Activated CD4-positive, alpha-beta T cell treated with anti-CD3 and anti-CD28 coated beads, Interleukin-2, amount 50 U/mL, for 4 hours (primary cell): ENCODE data around the gene SPTBN4.
"Not testable (repeated sequence)": the region's sequence is repeated elsewhere in the genome, so short reads cannot be mapped to it uniquely, and the experiment has no call there.

Experiments used
- DNase-seq, 2 experiments: peaks; one replicate each; pipeline ENCODE4 v3.0.0-alpha.2; 2020

Gene SPTBN4

GRCh38 chr19:40533508-40533907 lies 66.7 kb downstream of the SPTBN4 start:
- DNase-seq, result no peak

DNA sequence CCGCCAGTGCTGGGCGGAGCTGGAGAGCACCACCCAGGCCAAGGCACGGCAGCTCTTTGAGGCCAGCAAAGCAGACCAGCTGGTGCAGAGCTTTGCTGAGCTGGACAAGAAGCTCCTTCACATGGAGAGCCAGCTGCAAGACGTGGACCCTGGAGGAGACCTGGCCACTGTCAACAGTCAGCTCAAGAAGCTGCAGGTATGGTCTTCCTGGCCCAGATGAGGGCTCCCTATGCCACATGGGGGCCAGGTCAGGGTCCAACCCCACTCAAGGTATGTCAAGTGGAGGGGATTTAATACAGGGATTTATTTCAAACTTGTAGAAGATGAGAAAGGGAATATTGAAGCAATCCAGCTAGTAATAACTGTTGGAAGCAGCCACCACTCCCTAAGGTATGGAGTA lies 67.3 kb downstream of the SPTBN4 start:
- no peak for DNase-seq

- no peak for DNase-seq
Measured at GRCh38 chr19:40539070-40539469, 72.3 kb downstream of the SPTBN4 start.

DNA sequence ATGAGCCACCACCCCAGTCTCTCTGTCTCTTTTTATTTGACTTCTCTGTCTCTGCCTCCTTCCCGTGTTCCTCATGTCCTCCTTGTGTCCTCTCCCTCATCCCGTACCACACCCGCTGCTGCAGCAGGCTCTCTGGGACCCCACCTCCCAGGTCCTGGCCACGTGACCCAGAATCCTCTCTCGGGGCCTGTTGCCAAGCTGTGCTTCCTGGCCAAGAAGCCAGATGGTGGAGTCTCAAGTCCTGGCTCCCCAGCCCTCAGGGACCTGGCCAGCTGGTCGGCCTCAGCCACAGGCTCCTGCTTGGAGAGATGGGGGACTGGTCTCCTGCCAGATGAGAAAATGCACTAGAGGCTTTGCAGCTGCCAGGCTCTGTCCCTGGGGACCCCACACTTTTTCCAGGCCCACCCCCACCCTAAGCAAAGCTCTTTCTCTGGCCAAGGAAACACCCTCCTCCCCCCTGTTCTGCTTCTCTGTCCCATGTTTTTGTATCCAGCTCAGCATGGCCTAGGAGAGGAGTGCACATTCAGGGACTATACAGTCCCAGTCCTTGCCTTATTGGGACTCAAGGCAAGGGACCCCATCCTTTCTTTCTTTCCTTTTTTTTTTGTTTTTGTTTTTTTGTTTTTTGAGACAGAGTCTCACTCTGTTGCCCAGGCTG lies 75.5 kb downstream of the SPTBN4 start:
- no peak for DNase-seq

DNA sequence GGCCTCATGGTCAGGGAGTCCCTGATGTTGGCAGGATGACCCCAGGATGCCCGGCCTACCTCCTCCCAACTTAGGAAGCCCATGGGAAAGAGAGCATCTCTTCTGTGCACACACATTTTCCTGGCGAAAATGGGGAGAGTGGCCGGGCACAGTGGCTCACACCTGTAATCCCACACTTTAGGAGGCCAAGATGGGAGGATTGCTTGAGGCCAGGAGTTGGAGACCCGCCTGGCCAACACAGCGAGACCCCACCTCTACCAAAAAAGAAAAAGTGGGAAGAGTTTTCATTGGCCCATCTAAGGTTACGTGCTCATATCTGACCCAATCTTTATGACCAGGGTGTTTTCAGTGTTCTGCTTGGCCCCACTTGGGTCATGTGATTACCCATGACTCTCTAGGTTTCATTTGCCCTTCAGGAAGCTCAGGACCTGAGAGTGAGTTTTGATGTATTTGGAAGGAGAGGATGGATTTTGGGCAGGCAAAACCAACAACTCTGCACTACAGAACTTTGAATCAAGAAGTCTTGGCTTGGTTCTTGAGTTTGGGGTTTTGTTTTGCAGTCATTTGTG lies 76.3 kb downstream of the SPTBN4 start:
- no peak for DNase-seq

- not testable (repeated sequence) for DNase-seq
Measured at GRCh38 chr19:40546153-40546841, 79.5 kb downstream of the SPTBN4 start.

DNA sequence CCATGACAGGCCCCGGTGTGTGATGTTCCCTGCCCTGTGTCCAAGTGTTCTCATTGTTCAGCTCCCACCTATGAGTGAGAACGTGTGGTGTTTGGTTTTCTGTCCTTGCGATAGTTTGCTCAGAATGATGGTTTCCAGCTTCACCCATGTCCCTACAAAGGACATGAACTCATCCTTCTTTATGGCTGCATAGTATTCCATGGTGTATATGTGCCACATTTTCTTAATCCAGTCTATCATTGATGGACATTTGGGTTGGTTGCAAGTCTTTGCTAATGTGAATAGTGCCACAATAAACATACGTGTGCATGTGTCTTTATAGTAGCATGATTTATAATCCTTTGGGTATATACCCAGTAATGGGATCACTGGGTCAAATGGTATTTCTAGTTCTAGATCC lies 80.4 kb downstream of the SPTBN4 start:
- not testable (repeated sequence) for DNase-seq

DNA sequence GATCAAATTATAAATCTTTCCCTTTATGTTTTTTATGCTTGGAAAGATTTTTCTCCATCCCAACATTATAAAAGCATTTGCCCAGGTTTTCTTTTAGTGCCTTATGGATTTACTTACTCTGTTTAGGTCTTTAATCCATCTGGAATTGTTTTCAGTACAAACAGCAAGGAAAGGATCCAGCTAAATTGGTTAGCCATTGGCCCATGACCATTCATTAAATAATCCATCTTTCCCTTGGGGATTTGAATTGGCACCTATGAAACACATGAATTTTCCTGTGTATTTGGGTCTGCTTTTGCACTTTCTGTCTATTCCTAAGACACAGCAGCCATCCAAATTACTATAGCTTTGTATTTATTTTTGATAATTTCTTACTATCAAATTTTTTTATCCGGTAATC lies 81.0 kb downstream of the SPTBN4 start:
- no peak for DNase-seq

GRCh38 chr19:40549007-40549708 lies 82.4 kb downstream of the SPTBN4 start:
- DNase-seq, result peak; percentile 71 to 72

GRCh38 chr19:40550951-40551350 lies 84.2 kb downstream of the SPTBN4 start:
- DNase-seq, result no peak

DNA sequence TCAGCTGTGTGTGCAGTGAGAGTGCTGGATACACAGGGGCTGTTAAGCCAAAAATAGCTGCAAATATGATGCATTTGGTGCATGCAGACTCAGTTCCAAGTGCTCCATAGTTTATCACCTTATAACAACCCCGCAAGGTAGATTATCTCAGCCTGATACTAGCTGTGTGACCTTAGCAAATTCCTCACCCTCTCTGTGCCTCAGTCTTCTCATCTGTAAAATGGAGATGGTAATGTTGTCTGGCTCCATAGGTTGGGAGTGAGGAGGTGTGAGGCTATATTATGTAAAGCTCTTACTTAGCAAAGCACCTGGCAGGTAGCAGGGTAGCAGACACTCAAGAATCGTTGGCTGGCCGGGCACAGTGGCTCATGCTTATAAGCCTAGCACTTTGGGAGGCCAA lies 86.0 kb downstream of the SPTBN4 start:
- DNase-seq, result no peak

DNA sequence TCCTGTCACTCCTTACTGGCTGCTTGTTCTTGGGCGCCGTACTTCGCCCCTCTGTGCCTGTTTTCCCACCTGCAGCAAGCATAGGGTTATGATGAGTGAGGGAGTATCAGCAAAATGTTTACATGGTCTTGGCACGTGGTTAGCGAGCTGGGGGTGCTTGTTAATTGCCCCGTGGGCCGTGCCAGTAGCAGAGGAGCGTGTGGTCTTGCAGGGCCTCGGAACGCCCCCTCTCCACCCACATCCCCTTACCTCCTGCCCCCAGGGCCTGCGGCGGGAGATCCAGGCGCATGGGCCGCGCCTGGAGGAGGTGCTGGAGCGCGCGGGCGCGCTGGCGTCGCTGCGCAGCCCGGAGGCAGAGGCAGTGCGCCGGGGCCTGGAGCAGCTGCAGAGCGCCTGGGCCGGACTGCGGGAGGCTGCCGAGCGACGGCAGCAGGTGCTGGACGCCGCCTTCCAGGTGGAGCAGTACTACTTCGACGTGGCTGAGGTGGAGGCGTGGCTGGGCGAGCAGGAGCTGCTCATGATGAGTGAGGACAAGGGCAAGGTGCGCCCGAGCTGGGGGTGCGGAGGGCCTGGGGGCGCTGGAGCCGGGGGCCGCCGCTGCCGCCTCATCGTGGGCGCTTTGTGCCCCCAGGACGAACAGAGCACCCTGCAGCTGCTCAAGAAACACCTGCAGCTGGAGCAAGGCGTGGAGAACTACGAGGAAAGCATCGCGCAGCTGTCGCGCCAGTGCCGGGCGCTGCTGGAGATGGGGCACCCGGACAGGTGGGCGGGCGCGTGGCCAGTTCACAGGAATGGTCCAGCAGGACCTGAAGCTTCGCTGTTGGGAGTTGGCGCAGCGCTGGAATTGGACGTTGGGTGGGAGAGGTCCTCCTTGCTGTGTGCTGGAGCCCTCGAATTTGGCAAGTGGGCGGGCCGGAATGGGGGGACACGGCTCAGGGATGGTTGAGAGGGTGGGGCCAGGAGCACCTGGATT lies 87.4 kb downstream of the SPTBN4 start:
- DNase-seq, result no peak

GRCh38 chr19:40555978-40556689 lies 89.3 kb downstream of the SPTBN4 start:
- DNase-seq, result no peak

- no peak for DNase-seq
Measured at GRCh38 chr19:40556953-40557530, 90.2 kb downstream of the SPTBN4 start.

DNA sequence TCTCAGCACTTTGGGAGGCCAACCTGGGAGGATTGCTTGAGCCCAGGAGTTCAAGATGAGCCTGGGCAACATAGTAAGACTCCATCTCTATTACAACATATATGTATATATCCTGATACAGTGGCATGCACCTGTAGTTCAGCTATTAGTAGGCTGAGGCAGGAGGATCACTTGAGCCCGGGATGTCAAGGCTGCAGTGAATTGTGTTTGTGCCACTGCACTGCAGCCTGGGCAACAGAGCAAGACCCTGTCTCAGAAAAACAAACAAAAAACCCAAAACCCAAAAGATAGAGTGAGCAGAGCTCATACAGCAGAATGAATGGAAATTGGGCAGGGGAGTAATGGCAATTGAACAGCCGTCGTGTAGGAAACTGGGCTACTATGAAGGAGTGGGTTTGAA lies 92.6 kb downstream of the SPTBN4 start:
- no peak for DNase-seq

DNA sequence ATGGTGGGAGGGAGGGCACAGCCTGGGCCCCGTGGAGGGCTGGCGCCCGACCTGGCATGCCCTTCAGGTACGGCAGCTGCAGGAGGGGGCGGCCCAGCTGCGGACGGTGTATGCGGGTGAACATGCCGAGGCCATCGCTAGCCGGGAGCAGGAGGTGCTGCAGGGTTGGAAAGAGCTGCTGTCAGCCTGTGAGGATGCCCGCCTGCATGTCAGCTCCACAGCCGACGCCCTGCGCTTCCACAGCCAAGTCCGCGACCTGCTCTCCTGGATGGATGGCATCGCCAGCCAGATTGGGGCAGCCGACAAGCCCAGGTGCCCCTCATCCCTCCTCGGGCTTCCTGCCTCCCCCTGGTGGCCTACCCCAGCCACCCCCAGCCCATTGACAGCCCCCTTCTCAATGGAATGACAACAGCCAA lies 93.3 kb downstream of the SPTBN4 start:
- no peak for DNase-seq

DNA sequence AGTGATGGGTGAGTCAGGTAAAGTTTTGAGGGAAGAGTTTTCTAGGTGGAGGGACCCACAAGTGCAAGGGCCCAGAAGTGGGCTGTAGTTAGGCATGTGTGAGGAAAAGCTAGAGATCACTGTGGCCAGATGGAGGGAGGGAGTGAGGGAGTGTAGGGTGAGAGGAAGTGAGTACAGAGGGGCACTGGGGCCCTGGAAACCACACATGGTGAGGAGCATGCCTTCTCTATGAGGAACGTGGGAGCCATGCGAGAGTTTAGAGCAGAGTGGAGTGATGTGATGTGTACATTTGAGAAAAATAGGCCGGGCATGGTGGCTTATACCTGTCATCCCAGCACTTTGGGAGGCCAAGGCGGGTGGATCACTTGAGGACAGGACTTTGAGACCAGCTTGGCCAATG lies 95.1 kb downstream of the SPTBN4 start:
- DNase-seq, result no peak

DNA sequence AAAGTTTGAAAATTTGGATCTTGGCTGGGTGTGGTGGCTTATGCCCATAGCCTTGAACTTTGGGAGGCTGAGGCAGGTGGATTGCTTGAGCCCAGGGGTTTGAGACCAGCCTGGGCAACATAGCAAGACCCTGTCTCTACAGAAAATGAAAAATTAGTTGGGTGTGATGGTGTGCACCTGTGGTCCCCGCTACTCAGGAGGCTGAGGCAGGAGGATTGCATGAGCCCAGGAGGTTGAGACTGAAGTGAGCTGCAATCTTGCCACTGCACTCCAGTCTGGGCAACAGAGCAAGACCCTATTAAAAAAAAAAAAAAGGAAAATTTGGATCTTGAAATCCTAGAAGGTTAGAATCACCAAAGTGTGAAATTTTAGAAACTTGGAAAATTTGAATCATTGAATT lies 97.7 kb downstream of the SPTBN4 start:
- DNase-seq, result not testable (repeated sequence)

DNA sequence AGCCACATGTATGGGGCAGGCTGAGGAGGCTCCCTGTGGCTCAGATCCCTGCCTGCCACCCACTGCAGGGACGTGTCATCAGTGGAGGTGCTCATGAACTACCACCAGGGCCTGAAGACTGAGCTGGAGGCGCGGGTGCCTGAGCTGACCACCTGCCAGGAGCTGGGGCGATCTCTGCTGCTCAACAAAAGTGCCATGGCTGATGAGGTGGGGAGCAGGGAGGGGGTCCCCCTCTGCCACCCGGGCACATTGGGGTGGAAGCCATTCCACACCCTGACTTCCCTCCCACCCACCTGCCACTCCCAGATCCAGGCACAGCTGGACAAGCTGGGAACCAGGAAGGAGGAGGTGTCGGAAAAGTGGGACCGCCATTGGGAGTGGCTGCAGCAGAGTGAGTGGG lies 98.6 kb downstream of the SPTBN4 start:
- no peak for DNase-seq

GRCh38 chr19:40565910-40566495 lies 99.2 kb downstream of the SPTBN4 start:
- no peak for DNase-seq
